Epithelial cell of proximal tubule (primary cell): ENCODE measurements around the gene HOXC11. TPM values are rescaled to one million over a fixed set of nuclear protein-coding genes. Genes with fewer than 3 reads are reported as not detected.

Experiments
- DNase-seq: peaks from one replicate; pipeline ENCODE4 v3.0.0-alpha.2; 2011; ENCODE audit warnings: low read depth
- H3K4me3 ChIP-seq: 2 replicates; pipeline ENCODE4 v1.5.1; 2011; ENCODE audit warnings: low read depth, mild to moderate bottlenecking, low read length
- CTCF ChIP-seq: conservative IDR thresholded peaks from 2 replicates; pipeline ENCODE4 v1.5.1; 2012; ENCODE audit warnings: low read depth, mild to moderate bottlenecking, low read length
- total RNA-seq: library from RNA; depleted of rRNA; stranded (reverse); fragments of >200 nt; gene quantifications from 2 replicates; pipeline ENCODE4 v1.2.3, GENCODE V29; 2015

Gene HOXC11
- total RNA-seq, 1 donor from 2014 or later, result 1.0 TPM

DNA sequence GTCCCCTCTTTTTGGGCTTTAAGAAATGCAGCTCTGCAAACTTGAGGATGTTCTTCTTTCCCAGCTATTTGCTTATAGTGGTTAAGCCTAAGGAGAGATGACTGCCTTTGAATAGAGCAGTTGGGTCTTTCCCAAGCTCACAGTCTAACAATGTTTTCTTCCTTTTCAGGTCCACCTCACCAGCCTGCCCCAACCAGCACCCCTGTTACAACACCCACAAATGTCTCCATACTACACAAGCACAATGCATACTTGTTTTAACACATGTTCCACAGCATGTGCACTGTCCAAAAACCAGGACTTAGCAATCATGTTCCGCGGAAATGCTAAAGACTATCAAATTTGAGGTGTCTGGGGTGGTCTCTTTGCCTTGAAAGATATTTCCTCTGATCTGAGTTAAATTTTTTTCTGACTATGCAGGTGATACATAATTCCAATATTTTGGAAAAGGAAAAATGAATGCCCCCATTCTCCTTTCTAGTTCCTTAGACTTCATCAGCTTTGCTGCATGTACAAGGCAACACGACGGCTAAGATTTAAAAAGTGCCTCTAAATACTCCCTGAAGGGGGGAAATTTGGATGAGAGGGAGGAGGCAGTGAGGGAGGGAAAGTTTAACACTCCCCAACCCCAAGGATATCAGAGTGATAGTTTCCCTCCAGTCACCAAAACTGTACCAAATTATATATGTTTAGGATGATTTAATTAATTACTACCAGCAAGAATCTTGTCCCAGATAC lies 40.9 kb upstream of the HOXC11 start:
- no peak for TF ChIP-seq CTCF
- no peak overlapping the region for H3K4me3 ChIP-seq
- DNase-seq, result no peak

DNA sequence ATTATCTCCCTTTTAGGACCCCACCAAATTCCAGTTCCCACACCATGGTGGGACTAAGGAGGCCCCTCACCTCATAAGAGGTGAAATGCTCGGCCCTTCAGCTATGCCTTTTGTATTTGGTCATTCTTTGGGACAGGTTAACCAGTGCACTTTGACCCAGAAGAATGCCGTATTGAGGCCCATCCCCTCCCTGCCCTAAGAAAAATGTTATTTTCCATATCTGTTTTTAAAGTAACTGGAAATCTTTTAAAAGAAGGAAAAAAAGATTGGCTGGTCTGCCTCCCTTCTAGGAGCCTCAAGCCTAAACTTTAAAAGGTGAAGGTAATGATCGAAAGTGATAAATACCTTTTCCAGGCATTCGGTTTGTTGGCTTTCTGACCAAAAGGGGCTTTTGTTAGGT lies 40.0 kb upstream of the HOXC11 start:
- DNase-seq, result no peak
- no peak for TF ChIP-seq CTCF
- no peak overlapping the region for H3K4me3 ChIP-seq

DNA sequence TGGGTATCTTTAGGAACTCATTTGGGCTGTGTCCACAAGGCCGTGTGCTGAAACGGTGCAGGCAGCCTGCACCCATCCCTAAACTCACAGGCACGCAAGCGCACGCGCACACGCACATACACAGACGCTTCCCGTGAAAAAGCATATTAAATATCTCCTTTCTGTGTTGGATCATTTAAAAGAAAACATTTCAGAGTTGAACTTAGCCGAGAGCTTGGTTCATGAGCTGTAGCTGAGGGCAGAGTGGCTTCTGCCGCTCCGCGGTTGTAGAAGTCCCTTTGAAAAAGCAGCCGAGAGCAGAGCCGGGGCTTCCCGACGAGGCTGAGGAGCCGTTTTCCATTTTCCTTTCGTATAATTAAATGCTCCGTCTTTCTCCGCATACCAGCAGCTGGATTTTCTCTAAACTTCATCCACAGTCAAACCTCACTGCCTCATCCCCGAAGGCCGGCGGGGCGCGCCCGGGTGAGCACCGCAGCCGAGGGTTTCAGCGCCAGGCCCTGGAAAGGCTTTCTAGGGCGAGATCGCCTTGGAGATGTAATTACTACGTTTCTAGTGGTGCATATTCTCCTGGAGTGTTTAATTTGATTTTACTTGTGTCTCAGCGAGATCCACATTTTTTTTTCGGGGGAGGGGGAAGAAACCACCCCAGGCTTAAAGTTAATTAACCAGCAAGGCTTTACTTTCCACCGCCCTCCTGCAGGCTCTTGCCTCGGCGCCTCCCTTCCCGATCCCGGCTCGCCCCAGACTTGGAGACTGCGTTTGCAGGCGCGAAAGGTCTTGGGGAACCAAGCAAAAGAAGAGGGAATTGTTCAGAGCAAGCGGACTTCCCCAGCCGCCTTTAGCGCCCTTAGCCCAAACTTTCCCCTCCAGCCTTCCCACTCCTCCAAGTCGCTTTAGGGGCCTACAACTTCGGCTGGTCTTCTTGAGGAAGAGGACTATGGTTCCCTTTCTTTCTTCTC lies 37.3 kb upstream of the HOXC11 start:
- TF ChIP-seq CTCF, result no peak
- H3K4me3 ChIP-seq, result no peak overlapping the region
- no peak for DNase-seq

DNA sequence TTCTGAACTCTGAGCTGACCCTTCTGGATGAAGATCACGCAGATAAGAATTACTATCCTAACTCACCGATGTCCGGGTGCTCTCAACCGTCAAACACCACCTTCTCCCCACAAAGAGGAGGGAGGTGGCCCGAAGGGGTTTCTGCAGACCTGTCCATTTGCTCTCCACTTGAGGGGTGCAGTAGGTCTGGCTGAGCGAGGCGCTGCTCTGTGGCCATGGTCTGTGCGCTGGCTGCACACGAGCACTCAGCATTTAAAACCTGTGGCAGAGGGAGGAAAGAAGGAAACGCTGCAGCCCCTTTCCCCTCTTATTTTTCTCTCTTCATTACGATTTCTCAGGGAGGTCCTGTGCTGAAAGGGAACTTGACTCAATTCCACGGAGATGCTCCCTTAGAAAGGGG lies 35.8 kb upstream of the HOXC11 start:
- DNase-seq, result no peak
- TF ChIP-seq CTCF, result no peak
- H3K4me3 ChIP-seq, result no peak overlapping the region

DNA sequence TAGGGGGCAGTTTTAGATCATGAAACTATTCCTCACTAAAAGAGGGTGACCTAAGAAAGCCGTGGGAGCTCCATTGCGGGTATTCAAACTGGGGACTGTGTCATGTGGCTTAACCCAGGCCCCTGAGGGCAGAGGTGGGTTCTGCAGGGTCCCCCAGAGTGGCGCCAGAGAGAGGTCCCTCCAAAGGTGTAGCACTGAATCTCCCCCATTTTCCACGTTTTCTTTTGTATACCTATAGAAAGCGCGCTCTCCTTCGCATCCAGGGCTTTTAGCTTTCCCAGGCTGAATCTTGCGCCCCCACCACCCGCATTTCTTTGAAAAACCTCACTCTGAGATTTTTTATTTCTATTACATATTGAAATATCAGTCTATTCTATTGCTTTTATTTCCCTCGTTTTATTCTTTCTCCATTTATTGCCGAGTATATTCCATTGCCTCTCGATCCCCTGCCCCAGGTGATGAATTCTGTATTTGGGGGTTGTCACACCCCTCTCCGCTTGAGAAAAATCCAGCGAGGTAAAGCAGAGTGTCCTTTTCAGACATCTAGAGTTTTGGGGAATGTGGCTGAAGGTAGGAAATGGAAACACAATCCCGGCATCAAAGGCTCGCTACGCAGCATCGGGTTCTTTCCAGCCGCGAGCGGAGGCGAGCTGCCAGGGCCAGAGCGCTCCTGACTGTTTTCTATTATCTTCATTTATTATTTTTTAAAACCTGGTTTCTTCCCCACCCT lies 35.2 kb upstream of the HOXC11 start:
- TF ChIP-seq CTCF, result no peak

GRCh38 chr12:53938326-53939140 lies 34.4 kb upstream of the HOXC11 start, which contains the start of gene HOXC13:
Gene HOXC13 (plus strand): TSS chr12:53938831. CDS start chr12:53938907, 76 bp downstream.
- TF ChIP-seq CTCF, result no peak
- peak within 1 kb of the TSS; percentile 20 for H3K4me3 ChIP-seq
- DNase-seq, result peak; percentile 12

More for the DNA sequence above, 35.2 kb upstream of the HOXC11 start:
- H3K4me3 ChIP-seq, result peak overlapping the region; percentile 8
- DNase-seq, result no peak
